ENCODE results near the gene CCL18. TPM values are rescaled to one million over a fixed set of nuclear protein-coding genes. Genes with fewer than 3 reads are reported as not detected.

The CCL18 gene
- total and polyA plus RNA-seq, 2 of the 4 experiments (the other 2 are of a cell fraction), result not detected

- Histone ChIP-seq H3K23ac (ENCODE audit: low read depth, low read length) (no peak overlapping the region), H3K9ac (ENCODE audit: low read depth, low read length) (no peak overlapping the region), H3K9me1 (ENCODE audit: insufficient read depth, low read length) (no peaks in the 10 kb centered on the region), H3K56ac (ENCODE audit: extremely low read depth, insufficient read depth, low read length) (no peak overlapping the region), H3K4me2 (ENCODE audit: low read depth, low read length) (no peak overlapping the region), H2BK15ac (ENCODE audit: low read depth, low read length) (no peak overlapping the region), H3K14ac (replicated peaks; ENCODE audit: low read depth, low read length) (no peak overlapping the region), H3K79me1 (ENCODE audit: low read depth in 1 of 2, low read length in 2 of 2) (no peaks in the 10 kb centered on the region), H2AK9ac (replicated peaks; ENCODE audit: low read depth, low read length, poor library complexity) (no peak overlapping the region), H3K36me3 (ENCODE audit: control insufficient read depth, insufficient read depth, low read length) (no peaks in the 10 kb centered on the region), H4K8ac (ENCODE audit: low read depth in 2 of 2, low read length in 2 of 2) (no peak overlapping the region), H4K20me1 (ENCODE audit: insufficient read depth, low read length) (no peaks in the 10 kb centered on the region), H3K9me3 (ENCODE audit: control insufficient read depth, insufficient read depth, low read length) (no peaks in the 10 kb centered on the region), H2AK5ac (ENCODE audit: low read depth, low read length) (no peak overlapping the region), H2BK5ac (ENCODE audit: low read depth, low read length, poor library complexity, severe bottlenecking) (no peak overlapping the region), H3K27me3 (ENCODE audit: control insufficient read depth, insufficient read depth, low read length) (no peaks in the 10 kb centered on the region), H4K5ac (ENCODE audit: low read depth, low read length) (no peak overlapping the region), H3K27ac (ENCODE audit: insufficient read depth, low read length) (no peak overlapping the region), H3K4ac (ENCODE audit: low read depth, low read length) (no peak overlapping the region), H2BK120ac (ENCODE audit: low read depth, low read length) (no peak overlapping the region), H2BK20ac (ENCODE audit: low read depth, low read length) (no peak overlapping the region), H2AFZ (replicated peaks; ENCODE audit: low read length, poor library complexity) (no peak overlapping the region), H3K18ac (ENCODE audit: low read depth, low read length) (no peak overlapping the region), H4K91ac (ENCODE audit: insufficient read depth, low read depth, low read length) (no peak overlapping the region), H3K4me1 (ENCODE audit: control insufficient read depth, insufficient read depth, low read length) (no peaks in the 10 kb centered on the region), H3K4me3 (ENCODE audit: insufficient read depth, low read depth, low read length) (no peak overlapping the region)
- ATAC-seq (ENCODE audit: low read depth) (no peak), DNase-seq (no peak)
- ChIA-PET POLR2A (ENCODE audit: unreplicated experiment) (no interaction called here), CTCF (no interaction called here)
- in situ Hi-C loops (cut with MboI; ENCODE audit: low sequenced_read_pairs), result no loop called here
- BruUV-seq (replicated peaks), result no TSS peak
- TF ChIP-seq FOS (IDR thresholded peaks at IDR 0.05; ENCODE audit: low read depth, low read length) (no peak), CEBPB (IDR thresholded peaks at IDR 0.05; ENCODE audit: low read depth, low read length) (no peak), MAFK (IDR thresholded peaks at IDR 0.05; ENCODE audit: low read depth, low read length) (no peak), MXI1 (IDR thresholded peaks at IDR 0.05; ENCODE audit: borderline replicate concordance, low read depth, low read length) (no peak), NFE2L2 (IDR thresholded peaks at IDR 0.05; ENCODE audit: low read depth, low read length) (no peak), CTCF (conservative IDR thresholded peaks at IDR 0.05; ENCODE audit: low read depth, low read length) (no peak)
- no CpG with 5 or more reads among the region's 1 CpG for WGBS, 2 experiments (ENCODE audit: extremely low coverage in 2 of 2, insufficient read length in 1 of 2)
- dilution Hi-C loops (cut with HindIII; ENCODE audit: low sequenced_read_pairs, unreplicated experiment), result no loop called here
- intact Hi-C loops (cut with micrococcal nuclease), result no loop called here
These were observed 30.2 kb downstream of the CCL18 start for GRCh38 chr17:36094232-36094631.
